OCI-LY3 (cell line): ENCODE measurements around the gene NBEA.

Source experiments
- H2AFZ ChIP-seq: fragments of 200-600, 300-600 bp; shearing (Covaris generic); 2 replicates; pipeline ENCODE4 v1.6.0; 2014; ENCODE audit warnings: antibody characterized with exemption, low read depth, low read length
- H3K27ac ChIP-seq: fragments of 200-600, 300-600 bp; sonication (generic); 2 replicates; pipeline ENCODE4 v1.5.1; 2014; ENCODE audit warnings: mild to moderate bottlenecking, low read length, moderate library complexity, mixed read lengths
- H3K27me3 ChIP-seq: fragments of 200-600, 300-600 bp; sonication (generic); 2 replicates; pipeline ENCODE4 v1.6.1; 2014; ENCODE audit warnings: low read depth, low read length, mixed read lengths
- H3K36me3 ChIP-seq: fragments of 200-600, 300-600 bp; sonication (generic); replicated peaks from 2 replicates; pipeline ENCODE3; 2014; ENCODE audit warnings: low read depth, low read length, mixed read lengths
- H3K4me1 ChIP-seq: fragments of 300-600, 200-600 bp; sonication (generic); 2 replicates; pipeline ENCODE4 v1.6.1; 2014; ENCODE audit warnings: low read length, mixed read lengths
- H3K4me2 ChIP-seq: fragments of 200-600, 300-600 bp; sonication (generic); 2 replicates; pipeline ENCODE4 v1.6.1; 2014; ENCODE audit warnings: low read length, mixed read lengths
- H3K4me3 ChIP-seq: fragments of 300-600, 200-600 bp; sonication (generic); 2 replicates; pipeline ENCODE4 v1.5.1; 2014; ENCODE audit warnings: antibody characterized with exemption, mild to moderate bottlenecking, low read length, moderate library complexity
- H3K79me2 ChIP-seq: fragments of 300-600, 200-600 bp; shearing (Covaris generic); 2 replicates; pipeline ENCODE4 v1.6.1; 2014; ENCODE audit warnings: mild to moderate bottlenecking, low read length, mixed read lengths
- H3K9ac ChIP-seq: fragments of 300-600, 200-600 bp; shearing (Covaris generic); 2 replicates; pipeline ENCODE4 v1.6.0; 2014; ENCODE audit warnings: mild to moderate bottlenecking, low read length, moderate library complexity
- H3K9me3 ChIP-seq: fragments of 200-600, 300-600 bp; shearing (Covaris generic); 2 replicates; pipeline ENCODE4 v1.6.1; 2014; ENCODE audit warnings: low read length, mixed read lengths; ENCODE audit not compliant: insufficient read depth
- H4K20me1 ChIP-seq: fragments of 200-600, 300-600 bp; sonication (generic); 2 replicates; pipeline ENCODE4 v1.6.1; 2016; ENCODE audit warnings: low read length, mixed read lengths; ENCODE audit not compliant: insufficient read depth
- CTCF ChIP-seq: fragments of 200-600, 300-600 bp; sonication (generic); IDR thresholded peaks from 2 replicates; pipeline ENCODE4 v1.5.1; 2014; ENCODE audit warnings: antibody characterized with exemption, low read length, low read depth
- EZH2phosphoT487 ChIP-seq: fragments of 200-600 bp; shearing (Covaris generic); IDR thresholded peaks from 2 replicates; pipeline ENCODE4 v1.6.1; 2018; ENCODE audit warnings: antibody characterized with exemption, mixed run types, low read depth

Gene NBEA

GRCh38 chr13:35484384-35484783 is 542.3 kb downstream of the NBEA start:
- H3K4me2 ChIP-seq = no peak overlapping the region

GRCh38 chr13:35485424-35485823 is 543.4 kb downstream of the NBEA start:
- no peaks in the 10 kb centered on the region for H3K36me3 ChIP-seq
- no peaks in the 10 kb centered on the region for H3K9me3 ChIP-seq
- no peak overlapping the region for H3K27ac ChIP-seq
- no peak overlapping the region for H2AFZ ChIP-seq
- no peaks in the 10 kb centered on the region for H3K79me2 ChIP-seq
- no peaks in the 10 kb centered on the region for H3K27me3 ChIP-seq
- H4K20me1 ChIP-seq = no peaks in the 10 kb centered on the region
- no peak overlapping the region for H3K9ac ChIP-seq
- H3K4me3 ChIP-seq = no peak overlapping the region
- TF ChIP-seq EZH2phosphoT487 (no peak), CTCF (no peak)
- no peak overlapping the region for H3K4me2 ChIP-seq
- H3K4me1 ChIP-seq = peaks cover 5% of the 10 kb centered on the region; the same call in 1 of the 2 replicates

More at GRCh38 chr13:35484384-35484783, 542.3 kb downstream of the NBEA start:
- Histone ChIP-seq H3K79me2 (no peaks in the 10 kb centered on the region), H3K4me3 (no peak overlapping the region), H3K9me3 (no peaks in the 10 kb centered on the region), H2AFZ (no peak overlapping the region), H3K4me1 (peaks cover 5% of the 10 kb centered on the region; the same call in 1 of the 2 replicates), H3K27ac (no peak overlapping the region), H4K20me1 (no peaks in the 10 kb centered on the region), H3K9ac (no peak overlapping the region), H3K27me3 (no peaks in the 10 kb centered on the region), H3K36me3 (no peaks in the 10 kb centered on the region)
- no peak for TF ChIP-seq EZH2phosphoT487
- no peak for TF ChIP-seq CTCF

- H3K4me2 ChIP-seq = no peak overlapping the region
These were observed 547.0 kb downstream of the NBEA start for GRCh38 chr13:35489050-35489449.

GRCh38 chr13:35496006-35496405 is 553.9 kb downstream of the NBEA start:
- Histone ChIP-seq H3K27me3 (no peaks in the 10 kb centered on the region), H3K9me3 (no peaks in the 10 kb centered on the region), H4K20me1 (no peaks in the 10 kb centered on the region), H3K4me3 (no peak overlapping the region), H3K79me2 (no peaks in the 10 kb centered on the region), H3K9ac (no peak overlapping the region), H3K36me3 (no peaks in the 10 kb centered on the region), H3K4me2 (no peak overlapping the region), H2AFZ (no peak overlapping the region), H3K27ac (no peak overlapping the region), H3K4me1 (peaks cover 3% of the 10 kb centered on the region; the same call in 1 of the 2 replicates)
- TF ChIP-seq CTCF (no peak), EZH2phosphoT487 (no peak)

More at GRCh38 chr13:35489050-35489449, 547.0 kb downstream of the NBEA start:
- H3K9ac ChIP-seq = no peak overlapping the region
- no peak overlapping the region for H3K4me3 ChIP-seq
- TF ChIP-seq EZH2phosphoT487 = no peak
- no peak for TF ChIP-seq CTCF
- H3K27me3 ChIP-seq = no peaks in the 10 kb centered on the region
- H3K79me2 ChIP-seq = no peaks in the 10 kb centered on the region
- H2AFZ ChIP-seq = no peak overlapping the region
- peaks cover 5% of the 10 kb centered on the region; the same call in 1 of the 2 replicates for H3K4me1 ChIP-seq
- no peaks in the 10 kb centered on the region for H3K36me3 ChIP-seq
- no peaks in the 10 kb centered on the region for H3K9me3 ChIP-seq
- H3K27ac ChIP-seq = no peak overlapping the region
- H4K20me1 ChIP-seq = no peaks in the 10 kb centered on the region
